Panc1 (cell line): ENCODE measurements around the gene CAMK2B. TPM values are rescaled to one million over a fixed set of nuclear protein-coding genes. Genes with fewer than 3 reads are reported as not detected.
A peak's percentile ranks its signal among the peaks of the same experiment; 100 is the strongest.

Source experiments
- ATAC-seq: fragments of 200-7000 bp; cut with Tn5 transposase; 2 replicates; pipeline ENCODE4 v1.9.1; 2020; ENCODE audit warnings: mild to moderate bottlenecking, moderate library complexity
- BruUV-seq: library from RNA; stranded (reverse); fragments of 400-500 nt; replicated peaks from 2 replicates; lab custom pipeline; 2021; lab: Mats Ljungman, UMichigan
- CTCF ChIA-PET: fragments of 300-600 bp; sonication (Branson Sonifier 250); formaldehyde crosslinking; loops from one replicate; lab custom pipeline; 2022; ENCODE audit warnings: antibody characterized with exemption; lab: Charles Lee
- POLR2A ChIA-PET: fragments of 300-600 bp; sonication (Branson Sonifier 250); formaldehyde crosslinking; loops from one replicate; lab custom pipeline; 2022; ENCODE audit warnings: antibody characterized with exemption; lab: Charles Lee
- DNase-seq: peaks from one replicate; pipeline ENCODE4 v3.0.0-alpha.2; 2010; ENCODE audit warnings: low read depth, low spot score
- H3K27ac ChIP-seq: 2 replicates; pipeline ENCODE4 v1.5.1; 2011; ENCODE audit warnings: mild to moderate bottlenecking, low read length, inconsistent platforms
- H3K27me3 ChIP-seq: fragments of 200-500 bp; sonication (Bioruptor generic); 2 replicates; pipeline ENCODE4 v1.6.0; 2014; ENCODE audit warnings: low read length, inconsistent platforms; ENCODE audit not compliant: control insufficient read depth, insufficient read depth
- H3K36me3 ChIP-seq: fragments of 200-500 bp; sonication (Bioruptor generic); 2 replicates; pipeline ENCODE4 v1.5.1; 2014; ENCODE audit warnings: inconsistent platforms, mild to moderate bottlenecking, low read length, moderate library complexity; ENCODE audit not compliant: control insufficient read depth, insufficient read depth
- H3K4me1 ChIP-seq: 2 replicates; pipeline ENCODE4 v1.5.1; 2011; ENCODE audit warnings: inconsistent platforms, mild to moderate bottlenecking, low read length, moderate library complexity; ENCODE audit not compliant: control insufficient read depth, insufficient read depth
- H3K4me3 ChIP-seq, 2 experiments: 2 replicates each; pipeline ENCODE4 v1.5.1; 2011 to 2012; ENCODE audit warnings: low read depth in 2 of 2, low read length in 2 of 2, mild to moderate bottlenecking in 2 of 2, inconsistent platforms in 1 of 2, moderate library complexity in 1 of 2
- H3K9me3 ChIP-seq: fragments of 200-500 bp; sonication (Bioruptor generic); 2 replicates; pipeline ENCODE4 v1.5.1; 2014; ENCODE audit warnings: low read depth, mild to moderate bottlenecking, inconsistent platforms, low read length, moderate library complexity; ENCODE audit not compliant: control insufficient read depth, insufficient read depth
- POLR2AphosphoS5 ChIP-seq: IDR thresholded peaks from 2 replicates; pipeline ENCODE4 v1.6.1; 2012; ENCODE audit warnings: mild to moderate bottlenecking, low read depth, low read length, moderate library complexity
- SIN3A ChIP-seq: IDR thresholded peaks from 2 replicates; pipeline ENCODE4 v1.6.1; 2012; ENCODE audit warnings: low read depth, mild to moderate bottlenecking, low read length, moderate library complexity, borderline replicate concordance; ENCODE audit not compliant: insufficient read depth
- TCF7L2 ChIP-seq: IDR thresholded peaks from 2 replicates; pipeline ENCODE4 v1.6.1; 2011; ENCODE audit warnings: mild to moderate bottlenecking, low read depth, low read length, inconsistent platforms
- in situ Hi-C: cut with HindIII; loops from 2 replicates; pipeline ENCODE4 v1.10.0; 2016; ENCODE audit warnings: low sequenced_read_pairs, low pct_unique_long_range_greater_than_20kb
- intact Hi-C: fragments of 100-400 bp; cut with micrococcal nuclease; formaldehyde crosslinking; loops from one replicate; pipeline ENCODE4 v1.10.0; 2022; ENCODE audit not compliant: unreplicated experiment
- total RNA-seq: library from RNA; stranded (reverse); gene quantifications from one replicate; pipeline ENCODE4 v1.2.1, GENCODE V29; 2021; ENCODE audit not compliant: unreplicated experiment
- TF ChIP-seq, protein P1 (sequence below), 2 experiments: IDR thresholded peaks; 2 replicates each; pipeline ENCODE4 v1.6.1; 2011 to 2012; ENCODE audit warnings: low read depth in 2 of 2, control low read depth in 1 of 2, low read length in 1 of 2, mild to moderate bottlenecking in 1 of 2, moderate library complexity in 1 of 2; ENCODE audit not compliant: insufficient read depth in 1 of 2
- TF ChIP-seq, protein P2 (sequence below): fragments of 450-650 bp; IDR thresholded peaks from 2 replicates; pipeline ENCODE4 v1.5.1; 2017; ENCODE audit warnings: mild to moderate bottlenecking

CAMK2B gene
- total RNA-seq, 1 experiment from 2014 or later: 0.26 TPM

DNA sequence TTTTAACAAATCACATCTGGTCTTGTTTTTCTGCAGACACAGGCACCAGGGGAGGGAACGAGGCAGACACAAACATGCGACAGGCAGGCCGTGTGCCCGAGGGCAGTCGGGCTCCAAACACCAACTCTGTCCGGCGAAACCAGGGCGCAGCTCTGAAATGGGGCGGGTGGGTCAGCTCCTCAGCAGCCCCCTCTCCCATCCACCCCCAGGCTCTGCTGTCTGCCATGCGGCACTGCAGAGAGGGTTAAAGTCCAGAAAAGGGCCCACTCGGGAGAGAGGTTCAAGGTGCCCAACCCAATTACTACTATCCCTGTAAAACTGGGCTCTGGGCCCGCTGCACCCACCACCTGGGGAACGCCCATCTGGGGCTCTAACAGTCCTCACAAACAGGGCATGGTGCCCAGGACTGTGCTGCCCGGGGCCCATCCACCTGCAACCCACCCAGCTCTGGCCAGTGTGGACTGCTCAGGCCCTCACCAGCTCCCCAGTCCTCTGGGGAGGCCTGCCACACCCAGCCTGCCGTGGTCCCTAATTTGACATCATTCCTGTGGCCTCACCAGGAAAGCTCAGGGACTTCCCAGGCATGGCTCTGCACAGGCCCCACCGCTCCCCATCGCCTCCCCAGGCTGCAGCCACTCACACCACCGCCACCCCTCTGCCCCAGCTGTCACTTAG, 105.9 kb downstream of the CAMK2B start:
- no peak overlapping the region for H3K4me3 ChIP-seq
- CTCF ChIA-PET: no interaction called here
- no peaks in the 10 kb centered on the region for H3K4me1 ChIP-seq
- no peaks in the 10 kb centered on the region for H3K27me3 ChIP-seq
- in situ Hi-C loops (loop anchor here (25.0 kb wide), 1 partner anchor 118 kb away; the partner anchor contains the start of gene CAMK2B), intact Hi-C loops (no loop called here)
- H3K9me3 ChIP-seq: no peaks in the 10 kb centered on the region
- POLR2A ChIA-PET: no interaction called here
- no peak overlapping the region for H3K27ac ChIP-seq
- no peaks in the 10 kb centered on the region for H3K36me3 ChIP-seq
- DNase-seq (no peak), ATAC-seq (no peak)
- no TSS peak for BruUV-seq
- TF ChIP-seq, protein P1, sequence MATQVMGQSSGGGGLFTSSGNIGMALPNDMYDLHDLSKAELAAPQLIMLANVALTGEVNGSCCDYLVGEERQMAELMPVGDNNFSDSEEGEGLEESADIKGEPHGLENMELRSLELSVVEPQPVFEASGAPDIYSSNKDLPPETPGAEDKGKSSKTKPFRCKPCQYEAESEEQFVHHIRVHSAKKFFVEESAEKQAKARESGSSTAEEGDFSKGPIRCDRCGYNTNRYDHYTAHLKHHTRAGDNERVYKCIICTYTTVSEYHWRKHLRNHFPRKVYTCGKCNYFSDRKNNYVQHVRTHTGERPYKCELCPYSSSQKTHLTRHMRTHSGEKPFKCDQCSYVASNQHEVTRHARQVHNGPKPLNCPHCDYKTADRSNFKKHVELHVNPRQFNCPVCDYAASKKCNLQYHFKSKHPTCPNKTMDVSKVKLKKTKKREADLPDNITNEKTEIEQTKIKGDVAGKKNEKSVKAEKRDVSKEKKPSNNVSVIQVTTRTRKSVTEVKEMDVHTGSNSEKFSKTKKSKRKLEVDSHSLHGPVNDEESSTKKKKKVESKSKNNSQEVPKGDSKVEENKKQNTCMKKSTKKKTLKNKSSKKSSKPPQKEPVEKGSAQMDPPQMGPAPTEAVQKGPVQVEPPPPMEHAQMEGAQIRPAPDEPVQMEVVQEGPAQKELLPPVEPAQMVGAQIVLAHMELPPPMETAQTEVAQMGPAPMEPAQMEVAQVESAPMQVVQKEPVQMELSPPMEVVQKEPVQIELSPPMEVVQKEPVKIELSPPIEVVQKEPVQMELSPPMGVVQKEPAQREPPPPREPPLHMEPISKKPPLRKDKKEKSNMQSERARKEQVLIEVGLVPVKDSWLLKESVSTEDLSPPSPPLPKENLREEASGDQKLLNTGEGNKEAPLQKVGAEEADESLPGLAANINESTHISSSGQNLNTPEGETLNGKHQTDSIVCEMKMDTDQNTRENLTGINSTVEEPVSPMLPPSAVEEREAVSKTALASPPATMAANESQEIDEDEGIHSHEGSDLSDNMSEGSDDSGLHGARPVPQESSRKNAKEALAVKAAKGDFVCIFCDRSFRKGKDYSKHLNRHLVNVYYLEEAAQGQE (IDR thresholded peaks at IDR 0.05; ENCODE audit: insufficient read depth in 1 of 2, low read depth in 2 of 2, low read length in 1 of 2): no peak
- TF ChIP-seq TCF7L2 (no peak), SIN3A (no peak), POLR2AphosphoS5 (no peak)
- TF ChIP-seq, protein P2, sequence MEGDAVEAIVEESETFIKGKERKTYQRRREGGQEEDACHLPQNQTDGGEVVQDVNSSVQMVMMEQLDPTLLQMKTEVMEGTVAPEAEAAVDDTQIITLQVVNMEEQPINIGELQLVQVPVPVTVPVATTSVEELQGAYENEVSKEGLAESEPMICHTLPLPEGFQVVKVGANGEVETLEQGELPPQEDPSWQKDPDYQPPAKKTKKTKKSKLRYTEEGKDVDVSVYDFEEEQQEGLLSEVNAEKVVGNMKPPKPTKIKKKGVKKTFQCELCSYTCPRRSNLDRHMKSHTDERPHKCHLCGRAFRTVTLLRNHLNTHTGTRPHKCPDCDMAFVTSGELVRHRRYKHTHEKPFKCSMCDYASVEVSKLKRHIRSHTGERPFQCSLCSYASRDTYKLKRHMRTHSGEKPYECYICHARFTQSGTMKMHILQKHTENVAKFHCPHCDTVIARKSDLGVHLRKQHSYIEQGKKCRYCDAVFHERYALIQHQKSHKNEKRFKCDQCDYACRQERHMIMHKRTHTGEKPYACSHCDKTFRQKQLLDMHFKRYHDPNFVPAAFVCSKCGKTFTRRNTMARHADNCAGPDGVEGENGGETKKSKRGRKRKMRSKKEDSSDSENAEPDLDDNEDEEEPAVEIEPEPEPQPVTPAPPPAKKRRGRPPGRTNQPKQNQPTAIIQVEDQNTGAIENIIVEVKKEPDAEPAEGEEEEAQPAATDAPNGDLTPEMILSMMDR: no peak

GRCh38 chr7:44218418-44219201, 106.8 kb downstream of the CAMK2B start:
- no TSS peak for BruUV-seq
- Histone ChIP-seq H3K27me3 (no peaks in the 10 kb centered on the region), H3K27ac (no peak overlapping the region), H3K36me3 (no peaks in the 10 kb centered on the region), H3K4me1 (0 out of 2 replicates have a peak, but pooled peaks cover 2% of the 10 kb centered on the region), H3K9me3 (no peaks in the 10 kb centered on the region), H3K4me3 (no peak overlapping the region)
- in situ Hi-C loops: loop anchor here (25.0 kb wide), 1 partner anchor 119 kb away; the partner anchor contains the start of gene CAMK2B
- DNase-seq (no peak), ATAC-seq (peak; percentile 19; the same call in 1 of the 2 replicates)
- ChIA-PET POLR2A (no interaction called here), CTCF (interaction anchor here (1.3 kb wide), 1 partner anchor 22 kb away, joined by 3 read pairs; no protein-coding TSS in a partner anchor)
- TF ChIP-seq POLR2AphosphoS5 (no peak), SIN3A (no peak), TCF7L2 (no peak)
- TF ChIP-seq, protein P1 (IDR thresholded peaks at IDR 0.05; ENCODE audit: insufficient read depth in 1 of 2, low read depth in 2 of 2, low read length in 1 of 2): no peak
- TF ChIP-seq, protein P2: no peak
- intact Hi-C loops: no loop called here
